Measurements from ENCODE around the gene FAM25C. TPM values are rescaled to one million over a fixed set of nuclear protein-coding genes. Genes with fewer than 3 reads are reported as not detected.

Gene FAM25C
- 1.2 to 1.7 TPM in 2 of 5 replicates, not detected in the others for total RNA-seq (2022; extraction: Qiagen RNA extraction)

DNA sequence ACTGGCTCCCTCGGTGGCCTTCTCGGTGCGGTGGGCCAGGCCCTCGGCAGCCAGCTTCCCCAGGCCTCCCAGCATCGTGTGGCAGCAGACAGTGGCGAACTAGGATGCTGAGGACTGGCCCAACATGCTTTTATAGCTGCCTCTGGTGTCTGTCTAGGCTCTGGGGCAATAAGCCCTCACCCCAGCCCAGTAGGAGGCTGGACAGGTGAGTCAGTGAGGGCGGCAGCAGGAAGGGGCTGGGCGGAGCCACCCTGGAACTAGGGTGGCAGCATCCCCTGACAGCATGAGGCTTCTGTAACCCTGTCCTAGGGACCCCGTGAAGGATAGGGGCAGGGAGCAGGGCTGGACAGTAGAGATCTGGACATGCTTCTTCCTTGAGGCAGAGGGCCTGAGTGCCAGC lies at the start of gene FAM25C:
Gene FAM25C, minus strand, starts transcription at position 101 of the 400 bp plus-strand sequence. Its CDS starts 26 bp downstream, at position 75.

Other genes starting within 250 kb of the FAM25C start
- 2.1 to 4.1 TPM (median 3.2 TPM) in 5 replicates for gene SYT15B, start 236.2 kb downstream of the FAM25C start, total RNA-seq (2022; extraction: Qiagen RNA extraction)
- 12.9 to 28.4 TPM (median 24.8 TPM) in 5 replicates for gene NPY4R2, start 81.1 kb downstream of the FAM25C start, total RNA-seq (2022; extraction: Qiagen RNA extraction)